HS-5 (cell line): ENCODE data around the gene CLIC6.
"Not testable (repeated sequence)": the region's sequence is repeated elsewhere in the genome, so short reads cannot be mapped to it uniquely, and the experiment has no call there.

Experiments used
- DNase-seq: peaks from one replicate; pipeline ENCODE4 v3.0.0-alpha.2; 2012; ENCODE audit warnings: low read depth

CLIC6 gene

GRCh38 chr21:34693192-34693810 is 24.5 kb downstream of the CLIC6 start:
- peak; percentile 40 for DNase-seq

GRCh38 chr21:34695434-34695833 is 26.6 kb downstream of the CLIC6 start:
- no peak for DNase-seq

- DNase-seq, result no peak
These were observed 27.3 kb downstream of the CLIC6 start for GRCh38 chr21:34696121-34696520.

GRCh38 chr21:34697826-34698225 is 29.0 kb downstream of the CLIC6 start:
- DNase-seq, result no peak

- DNase-seq, result no peak
These were observed 29.6 kb downstream of the CLIC6 start for GRCh38 chr21:34698270-34699015.

GRCh38 chr21:34700605-34701004 is 31.8 kb downstream of the CLIC6 start:
- no peak for DNase-seq

- no peak for DNase-seq
These were observed 32.9 kb downstream of the CLIC6 start for GRCh38 chr21:34701726-34702125.

GRCh38 chr21:34702341-34703170 is 33.8 kb downstream of the CLIC6 start:
- DNase-seq, result peak; percentile 25

GRCh38 chr21:34703571-34703970 is 34.8 kb downstream of the CLIC6 start:
- no peak for DNase-seq

GRCh38 chr21:34704119-34704518 is 35.3 kb downstream of the CLIC6 start:
- no peak for DNase-seq

- no peak for DNase-seq
These were observed 36.2 kb downstream of the CLIC6 start for GRCh38 chr21:34705011-34705410.

- DNase-seq, result no peak
These were observed 37.5 kb downstream of the CLIC6 start for GRCh38 chr21:34706337-34706736.

- no peak for DNase-seq
These were observed 39.1 kb downstream of the CLIC6 start for GRCh38 chr21:34707876-34708325.

- DNase-seq, result no peak
These were observed 44.8 kb downstream of the CLIC6 start for GRCh38 chr21:34713621-34714020.

- DNase-seq, result no peak
These were observed 46.7 kb downstream of the CLIC6 start for GRCh38 chr21:34715518-34715917.

GRCh38 chr21:34715985-34716596 is 47.3 kb downstream of the CLIC6 start:
- no peak for DNase-seq

GRCh38 chr21:34718529-34718928 is 49.7 kb downstream of the CLIC6 start:
- not testable (repeated sequence) for DNase-seq

- DNase-seq, result no peak
These were observed 54.0 kb downstream of the CLIC6 start for GRCh38 chr21:34722684-34723300.

GRCh38 chr21:34724131-34724856 is 55.5 kb downstream of the CLIC6 start:
- DNase-seq, result no peak

GRCh38 chr21:34724857-34725195 is 56.0 kb downstream of the CLIC6 start:
- DNase-seq, result no peak

- DNase-seq, result no peak
These were observed 58.0 kb downstream of the CLIC6 start for GRCh38 chr21:34726627-34727337.
